ENCODE measurements around the gene SLC37A1.

Gene SLC37A1

DNA sequence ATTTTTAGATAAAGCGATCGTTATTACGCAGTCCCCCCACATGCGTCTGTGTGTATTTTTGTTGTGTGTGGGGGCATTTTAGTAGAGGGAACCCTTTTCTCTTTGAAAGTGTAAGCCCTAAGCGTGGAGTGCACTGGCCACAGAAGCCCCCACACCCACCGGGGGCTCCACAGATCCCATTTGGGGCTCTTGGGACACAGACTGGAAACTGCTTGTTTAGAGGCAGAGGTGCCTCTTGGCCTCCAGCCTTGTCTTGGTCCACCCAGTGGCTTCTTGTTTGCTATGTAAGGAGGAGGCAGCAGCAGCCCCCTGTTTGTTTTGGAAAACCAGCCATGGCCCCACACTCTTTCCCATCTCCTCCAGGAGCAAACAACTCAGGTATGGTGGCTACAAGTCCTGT is 42.8 kb downstream of the SLC37A1 start:
- Histone ChIP-seq H3K36me3 (ENCODE audit: control insufficient read depth, insufficient read depth, low read length) (peaks cover 16% of the 10 kb centered on the region), H3K4me3 (ENCODE audit: low read length) (no peak overlapping the region), H3K27me3 (ENCODE audit: control insufficient read depth, insufficient read depth, low read length) (no peaks in the 10 kb centered on the region), H3K4me1 (ENCODE audit: control insufficient read depth, insufficient read depth, low read length) (no peaks in the 10 kb centered on the region), H3K9ac (ENCODE audit: low read length) (no peak overlapping the region), H3K27ac (ENCODE audit: low read depth, low read length) (no peak overlapping the region)

DNA sequence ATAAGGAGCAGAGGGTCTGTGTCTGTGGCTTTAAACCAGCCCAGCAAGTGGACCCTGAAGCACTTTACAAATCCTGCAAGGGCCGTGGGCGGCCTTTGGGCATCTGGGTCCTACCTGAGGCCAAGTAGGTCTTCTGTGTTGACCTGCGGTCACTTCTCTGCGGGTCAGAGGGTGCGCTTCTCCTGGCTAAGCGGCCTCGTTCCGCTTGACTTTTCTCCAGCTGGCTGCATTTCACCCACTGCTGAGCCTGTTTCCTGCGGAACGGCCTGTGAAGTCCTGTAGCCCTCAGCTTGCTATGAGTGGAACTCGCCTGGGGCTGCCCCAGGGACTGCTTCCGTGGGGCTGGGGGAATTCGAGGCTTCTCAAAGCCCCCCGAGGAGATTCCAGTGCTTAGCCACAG is 43.3 kb downstream of the SLC37A1 start:
- H3K4me3 ChIP-seq (ENCODE audit: low read length), result no peak overlapping the region
- no peak overlapping the region for H3K27ac ChIP-seq (ENCODE audit: low read depth, low read length)
- no peaks in the 10 kb centered on the region for H3K4me1 ChIP-seq (ENCODE audit: control insufficient read depth, insufficient read depth, low read length)
- H3K9ac ChIP-seq (ENCODE audit: low read length), result no peak overlapping the region
- H3K36me3 ChIP-seq (ENCODE audit: control insufficient read depth, insufficient read depth, low read length), result peaks cover 20% of the 10 kb centered on the region
- no peaks in the 10 kb centered on the region for H3K27me3 ChIP-seq (ENCODE audit: control insufficient read depth, insufficient read depth, low read length)

DNA sequence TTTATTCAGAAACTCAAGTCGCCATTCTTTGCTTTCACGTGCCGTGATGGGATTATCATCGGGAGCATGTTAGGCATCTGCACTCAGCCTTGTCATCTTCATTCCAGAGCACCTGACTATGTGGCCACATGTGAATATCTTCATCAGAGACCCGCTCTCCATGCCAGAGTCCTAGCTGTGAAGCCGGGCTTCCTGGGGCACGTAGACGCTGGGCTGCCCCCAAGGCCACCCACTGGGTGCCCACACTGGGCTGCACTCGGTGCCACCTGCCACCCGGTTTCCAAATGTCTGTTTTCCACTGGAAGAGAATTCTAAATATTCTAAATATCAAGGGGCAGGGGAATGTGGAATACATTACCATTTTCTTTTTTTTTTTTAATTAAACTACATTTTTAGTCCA is 43.8 kb downstream of the SLC37A1 start:
- H3K27ac ChIP-seq (ENCODE audit: low read depth, low read length), result no peak overlapping the region
- no peaks in the 10 kb centered on the region for H3K27me3 ChIP-seq (ENCODE audit: control insufficient read depth, insufficient read depth, low read length)
- H3K4me3 ChIP-seq (ENCODE audit: low read length), result no peak overlapping the region
- H3K9ac ChIP-seq (ENCODE audit: low read length), result no peak overlapping the region
- no peaks in the 10 kb centered on the region for H3K4me1 ChIP-seq (ENCODE audit: control insufficient read depth, insufficient read depth, low read length)
- H3K36me3 ChIP-seq (ENCODE audit: control insufficient read depth, insufficient read depth, low read length), result peaks cover 20% of the 10 kb centered on the region

DNA sequence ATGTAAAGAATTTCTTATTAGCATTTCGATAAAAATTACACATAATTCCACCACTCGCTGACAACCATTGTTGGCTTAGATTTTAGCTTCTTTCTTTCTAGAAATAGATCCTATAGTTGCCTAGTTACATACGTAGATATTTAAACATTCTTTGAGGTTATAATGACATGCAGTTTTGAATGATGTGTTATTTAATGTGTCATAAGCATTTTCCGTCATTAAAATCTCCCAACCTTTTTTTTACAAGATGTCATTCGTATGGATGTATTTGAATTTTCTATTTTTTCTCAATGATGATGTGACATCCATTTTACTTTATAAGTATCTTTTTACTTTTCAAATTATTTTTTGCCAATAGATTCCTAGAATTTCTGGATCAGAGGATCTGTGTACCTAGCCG is 44.7 kb downstream of the SLC37A1 start:
- Histone ChIP-seq H3K36me3 (ENCODE audit: control insufficient read depth, insufficient read depth, low read length) (peaks cover 24% of the 10 kb centered on the region), H3K9ac (ENCODE audit: low read length) (no peak overlapping the region), H3K4me3 (ENCODE audit: low read length) (no peak overlapping the region)

DNA sequence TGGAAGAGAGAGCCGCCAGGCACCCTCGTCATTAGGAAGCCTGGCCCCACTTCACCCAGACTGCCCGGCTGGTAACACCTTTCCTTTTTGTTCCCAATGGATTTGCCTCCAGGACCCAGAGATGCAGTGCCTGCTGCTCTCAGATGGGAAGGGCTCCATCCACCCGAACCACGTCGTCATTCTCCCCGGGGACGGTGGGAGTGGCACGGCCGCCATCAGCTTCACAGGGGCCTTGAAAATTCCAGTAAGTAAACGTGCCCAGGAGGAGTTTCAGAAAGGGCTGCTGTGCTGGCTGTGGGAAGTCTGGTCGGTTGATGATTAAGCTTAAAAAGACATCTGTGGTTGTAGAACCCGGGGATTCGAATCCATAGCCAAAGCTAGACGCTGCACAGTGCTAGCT is 45.2 kb downstream of the SLC37A1 start:
- no peaks in the 10 kb centered on the region for H3K27me3 ChIP-seq (ENCODE audit: control insufficient read depth, insufficient read depth, low read length)
- no peak overlapping the region for H3K27ac ChIP-seq (ENCODE audit: low read depth, low read length)
- H3K9ac ChIP-seq (ENCODE audit: low read length), result no peak overlapping the region
- H3K36me3 ChIP-seq (ENCODE audit: control insufficient read depth, insufficient read depth, low read length), result peaks cover 26% of the 10 kb centered on the region
- H3K4me3 ChIP-seq (ENCODE audit: low read length), result no peak overlapping the region
- H3K4me1 ChIP-seq (ENCODE audit: control insufficient read depth, insufficient read depth, low read length), result no peaks in the 10 kb centered on the region

More for the DNA sequence above, 44.7 kb downstream of the SLC37A1 start:
- no peak overlapping the region for H3K27ac ChIP-seq (ENCODE audit: low read depth, low read length)
- H3K4me1 ChIP-seq (ENCODE audit: control insufficient read depth, insufficient read depth, low read length), result no peaks in the 10 kb centered on the region
- no peaks in the 10 kb centered on the region for H3K27me3 ChIP-seq (ENCODE audit: control insufficient read depth, insufficient read depth, low read length)

DNA sequence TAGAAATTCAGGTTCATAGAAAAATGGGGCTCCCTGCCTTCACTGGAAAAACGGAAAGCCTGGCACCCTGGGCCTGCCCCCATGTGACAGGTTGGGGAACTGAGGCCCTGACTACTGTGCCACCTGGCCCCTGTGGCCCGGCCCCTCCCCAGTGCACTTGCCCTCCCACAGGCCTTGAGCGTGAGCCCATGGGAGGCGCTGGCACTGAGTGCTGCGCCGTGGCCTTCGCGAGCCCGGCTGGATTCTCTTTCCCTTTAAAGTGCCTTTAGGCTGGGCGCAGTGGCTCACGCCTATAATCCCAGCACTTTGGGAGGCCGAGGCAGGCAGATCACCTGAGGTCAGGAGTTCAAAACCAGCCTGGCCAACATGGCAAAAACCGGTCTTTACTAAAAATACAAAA is 45.7 kb downstream of the SLC37A1 start:
- H3K4me1 ChIP-seq (ENCODE audit: control insufficient read depth, insufficient read depth, low read length), result no peaks in the 10 kb centered on the region
- peaks cover 26% of the 10 kb centered on the region for H3K36me3 ChIP-seq (ENCODE audit: control insufficient read depth, insufficient read depth, low read length)
- H3K27me3 ChIP-seq (ENCODE audit: control insufficient read depth, insufficient read depth, low read length), result no peaks in the 10 kb centered on the region
- no peak overlapping the region for H3K27ac ChIP-seq (ENCODE audit: low read depth, low read length)
- H3K4me3 ChIP-seq (ENCODE audit: low read length), result no peak overlapping the region
- no peak overlapping the region for H3K9ac ChIP-seq (ENCODE audit: low read length)

DNA sequence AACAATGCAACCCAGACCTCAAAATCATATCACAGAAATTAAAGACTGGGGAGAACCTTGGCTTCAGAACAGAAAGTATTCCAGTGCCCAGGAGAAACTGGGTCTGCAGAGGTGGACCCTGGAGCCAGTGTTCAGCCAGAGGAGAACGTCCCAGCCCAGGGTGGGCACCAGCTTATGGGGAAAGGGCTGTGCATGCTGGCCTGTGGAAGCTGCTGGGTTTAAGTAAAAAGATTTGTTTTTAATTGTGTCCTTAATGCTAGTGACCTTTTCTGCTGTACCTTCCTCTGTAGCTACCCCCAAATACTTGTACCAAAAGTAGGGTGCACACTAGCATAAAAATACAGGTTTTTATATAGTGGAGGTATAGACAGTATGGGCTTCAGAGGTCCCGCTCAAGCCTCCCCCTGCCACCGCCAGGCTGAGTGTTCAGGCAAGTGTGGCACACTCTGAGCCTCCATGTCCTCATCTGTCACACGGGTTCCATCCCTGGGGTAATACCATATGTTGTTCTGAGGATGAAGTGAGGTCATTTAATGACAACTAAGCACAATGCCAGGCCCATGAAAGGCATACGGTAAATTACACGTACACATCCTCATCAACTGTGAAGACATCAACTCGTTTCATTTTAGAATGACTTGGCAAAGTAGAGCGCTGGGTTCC is 47.0 kb downstream of the SLC37A1 start:
- H3K9ac ChIP-seq (ENCODE audit: low read length), result no peak overlapping the region
- no peaks in the 10 kb centered on the region for H3K27me3 ChIP-seq (ENCODE audit: control insufficient read depth, insufficient read depth, low read length)
- H3K36me3 ChIP-seq (ENCODE audit: control insufficient read depth, insufficient read depth, low read length), result peaks cover 23% of the 10 kb centered on the region
- no peak overlapping the region for H3K4me3 ChIP-seq (ENCODE audit: low read length)
- no peaks in the 10 kb centered on the region for H3K4me1 ChIP-seq (ENCODE audit: control insufficient read depth, insufficient read depth, low read length)
- H3K27ac ChIP-seq (ENCODE audit: low read depth, low read length), result no peak overlapping the region

DNA sequence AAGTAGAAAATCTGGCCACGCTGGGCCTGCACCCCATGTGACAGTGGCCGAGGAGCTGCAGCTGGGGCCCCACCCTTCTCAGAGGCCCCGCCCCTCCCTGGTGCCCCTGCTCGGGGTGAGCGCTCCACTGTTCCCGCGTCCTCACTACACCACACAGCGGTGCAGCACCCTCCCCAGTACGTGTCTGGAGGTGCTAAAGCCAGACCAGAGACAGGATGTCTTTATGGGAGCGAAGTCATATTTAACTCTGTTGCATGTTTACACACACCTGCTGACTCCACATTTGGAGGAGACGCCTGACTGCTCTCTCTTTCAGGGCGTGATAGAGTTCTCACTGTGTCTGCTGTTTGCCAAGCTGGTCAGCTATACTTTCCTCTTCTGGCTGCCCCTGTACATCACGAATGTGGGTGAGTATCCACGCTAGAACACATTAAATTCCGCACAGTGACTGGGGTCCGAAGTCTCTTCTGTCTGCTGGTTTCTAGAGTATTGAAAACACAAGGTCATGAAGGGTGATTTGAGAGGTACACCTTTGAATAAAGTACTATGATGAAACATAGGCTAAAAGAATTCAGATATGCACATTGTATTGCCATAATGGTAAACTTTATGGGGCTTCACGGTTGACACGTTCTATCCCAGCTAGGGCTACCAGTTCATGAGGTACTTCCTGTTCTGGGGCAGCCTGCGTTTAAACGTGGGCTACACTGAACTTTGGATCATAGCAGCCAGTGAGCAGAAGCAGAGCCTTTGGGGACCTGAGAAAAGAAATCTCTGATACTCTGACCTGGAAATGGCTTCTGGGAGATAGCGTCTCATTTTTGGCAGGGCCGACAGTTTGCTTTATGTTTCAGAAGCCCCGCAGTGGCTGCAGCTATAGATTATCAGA is 48.4 kb downstream of the SLC37A1 start:
- no peaks in the 10 kb centered on the region for H3K27me3 ChIP-seq (ENCODE audit: control insufficient read depth, insufficient read depth, low read length)
- H3K4me1 ChIP-seq (ENCODE audit: control insufficient read depth, insufficient read depth, low read length), result no peaks in the 10 kb centered on the region
- H3K9ac ChIP-seq (ENCODE audit: low read length), result no peak overlapping the region
- H3K36me3 ChIP-seq (ENCODE audit: control insufficient read depth, insufficient read depth, low read length), result peaks cover 18% of the 10 kb centered on the region
- no peak overlapping the region for H3K27ac ChIP-seq (ENCODE audit: low read depth, low read length)
- H3K4me3 ChIP-seq (ENCODE audit: low read length), result no peak overlapping the region

DNA sequence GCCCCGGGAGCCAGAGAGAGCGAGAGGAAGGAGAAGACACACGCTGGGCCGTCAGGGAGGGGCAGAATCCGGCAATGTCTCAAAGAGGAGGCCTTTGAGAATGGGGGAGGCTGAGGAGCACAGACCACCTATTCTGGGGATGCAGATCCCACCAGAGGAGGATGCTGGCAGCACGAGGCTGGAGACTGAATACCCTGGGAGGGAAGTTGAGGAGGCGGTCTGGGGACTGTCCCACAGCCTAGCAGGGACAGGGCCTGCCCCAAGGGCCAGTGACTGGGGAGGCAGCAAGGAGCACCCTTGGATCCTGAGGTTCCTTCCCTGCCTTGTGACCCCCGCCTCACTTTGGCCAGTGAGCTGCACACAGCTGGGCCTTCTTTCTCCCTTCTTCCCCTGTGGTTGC is 49.2 kb downstream of the SLC37A1 start:
- H3K36me3 ChIP-seq (ENCODE audit: control insufficient read depth, insufficient read depth, low read length), result peaks cover 21% of the 10 kb centered on the region
- H3K27me3 ChIP-seq (ENCODE audit: control insufficient read depth, insufficient read depth, low read length), result no peaks in the 10 kb centered on the region
- H3K4me3 ChIP-seq (ENCODE audit: low read length), result no peak overlapping the region
- no peak overlapping the region for H3K9ac ChIP-seq (ENCODE audit: low read length)
- H3K4me1 ChIP-seq (ENCODE audit: control insufficient read depth, insufficient read depth, low read length), result no peaks in the 10 kb centered on the region
- no peak overlapping the region for H3K27ac ChIP-seq (ENCODE audit: low read depth, low read length)

DNA sequence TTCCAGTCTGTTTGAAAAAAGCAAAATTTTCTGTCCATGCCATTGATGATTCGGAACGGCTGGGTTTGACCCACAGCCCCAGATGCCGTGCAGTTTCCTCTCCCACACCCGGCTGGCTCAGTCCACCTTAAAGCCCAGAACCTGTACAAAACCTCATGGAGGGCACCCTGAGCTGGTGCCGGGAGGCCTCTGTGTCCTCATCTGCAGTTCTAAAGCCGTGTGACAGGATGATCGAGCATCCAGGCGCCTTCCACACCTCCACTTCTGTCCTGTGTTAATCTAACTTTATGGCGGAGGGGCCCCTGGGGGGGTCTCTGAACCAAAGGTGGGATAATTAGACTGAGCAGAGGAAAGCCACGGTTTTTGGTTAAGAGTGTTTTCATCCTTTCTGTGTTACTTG is 49.6 kb downstream of the SLC37A1 start:
- Histone ChIP-seq H3K36me3 (ENCODE audit: control insufficient read depth, insufficient read depth, low read length) (peaks cover 21% of the 10 kb centered on the region), H3K27ac (ENCODE audit: low read depth, low read length) (no peak overlapping the region)

DNA sequence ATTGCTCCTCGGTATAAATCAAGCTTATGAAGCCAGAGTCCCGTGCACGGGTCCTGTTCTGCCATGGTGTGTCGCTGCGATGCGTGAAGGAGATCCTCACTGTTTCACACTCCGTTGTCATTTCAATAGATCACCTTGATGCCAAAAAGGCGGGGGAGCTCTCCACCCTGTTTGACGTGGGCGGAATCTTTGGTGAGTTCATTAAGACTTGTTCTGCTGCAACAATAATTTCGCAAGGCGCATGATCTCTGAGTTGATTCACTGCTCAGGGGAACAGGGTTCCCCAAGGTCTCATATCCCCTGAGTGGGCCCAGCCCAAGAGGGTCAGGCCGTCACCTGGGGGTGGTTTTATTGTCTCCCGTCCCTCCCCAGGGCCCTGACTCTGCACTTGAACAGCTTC is 50.0 kb downstream of the SLC37A1 start:
- H3K36me3 ChIP-seq (ENCODE audit: control insufficient read depth, insufficient read depth, low read length), result peaks cover 23% of the 10 kb centered on the region
- H3K27me3 ChIP-seq (ENCODE audit: control insufficient read depth, insufficient read depth, low read length), result no peaks in the 10 kb centered on the region
- no peak overlapping the region for H3K27ac ChIP-seq (ENCODE audit: low read depth, low read length)
- no peak overlapping the region for H3K4me3 ChIP-seq (ENCODE audit: low read length)
- H3K9ac ChIP-seq (ENCODE audit: low read length), result no peak overlapping the region
- no peaks in the 10 kb centered on the region for H3K4me1 ChIP-seq (ENCODE audit: control insufficient read depth, insufficient read depth, low read length)

More for the DNA sequence above, 49.6 kb downstream of the SLC37A1 start:
- H3K4me1 ChIP-seq (ENCODE audit: control insufficient read depth, insufficient read depth, low read length), result no peaks in the 10 kb centered on the region
- no peaks in the 10 kb centered on the region for H3K27me3 ChIP-seq (ENCODE audit: control insufficient read depth, insufficient read depth, low read length)
- H3K4me3 ChIP-seq (ENCODE audit: low read length), result no peak overlapping the region
- H3K9ac ChIP-seq (ENCODE audit: low read length), result no peak overlapping the region

DNA sequence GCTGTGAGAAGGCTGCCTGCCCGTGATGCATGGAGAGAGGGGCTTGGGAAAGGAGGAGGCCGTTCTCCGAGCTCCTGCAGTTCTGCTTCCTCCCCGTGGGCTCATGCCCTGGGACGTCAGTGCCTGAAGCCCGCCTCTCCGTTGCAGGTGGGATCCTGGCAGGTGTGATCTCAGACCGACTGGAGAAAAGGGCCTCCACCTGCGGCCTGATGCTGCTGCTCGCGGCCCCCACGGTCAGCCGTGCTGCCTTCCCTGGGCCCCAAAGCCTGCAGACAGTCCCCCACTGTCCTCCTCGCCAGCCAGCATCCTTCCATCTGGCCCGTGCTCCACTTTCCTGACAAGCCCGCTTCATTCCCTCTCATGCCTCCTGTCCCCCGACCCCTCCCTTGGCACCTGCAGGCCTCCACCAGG is 50.9 kb downstream of the SLC37A1 start:
- Histone ChIP-seq H3K27me3 (ENCODE audit: control insufficient read depth, insufficient read depth, low read length) (no peaks in the 10 kb centered on the region), H3K9ac (ENCODE audit: low read length) (no peak overlapping the region), H3K4me3 (ENCODE audit: low read length) (no peak overlapping the region), H3K4me1 (ENCODE audit: control insufficient read depth, insufficient read depth, low read length) (no peaks in the 10 kb centered on the region), H3K27ac (ENCODE audit: low read depth, low read length) (no peak overlapping the region), H3K36me3 (ENCODE audit: control insufficient read depth, insufficient read depth, low read length) (peaks cover 24% of the 10 kb centered on the region)
